Ovary (tissue), 9 donors: ENCODE results near the gene TESK2. TPM values are rescaled to one million over a fixed set of nuclear protein-coding genes. Genes with fewer than 3 reads are reported as not detected.
A peak's percentile ranks its signal among the peaks of the same experiment; 100 is the strongest.

ENCODE experiments used
- DNase-seq, 5 donors: peaks; one replicate each; pipeline ENCODE4 v3.0.0-alpha.2; 2019 to 2020
- H3K27ac ChIP-seq, 2 donors: fragments of 200-600 bp; one replicate each; pipeline versions ENCODE4 v1.5.1 to v1.8.0; 2019 to 2022
- H3K27me3 ChIP-seq: fragments of 200-600 bp; one replicate; pipeline ENCODE4 v1.8.0; 2022
- H3K36me3 ChIP-seq: fragments of 200-600 bp; sonication (generic); one replicate; pipeline ENCODE4 v1.5.1; 2019
- H3K4me1 ChIP-seq: one replicate; pipeline ENCODE4 v1.8.1; 2013; ENCODE audit warnings: mild to moderate bottlenecking, moderate library complexity; ENCODE audit not compliant: insufficient read depth
- H3K4me3 ChIP-seq: fragments of 200-600 bp; sonication (generic); one replicate; pipeline ENCODE4 v1.5.1; 2017
- H3K9me3 ChIP-seq, 2 donors: fragments of 200-600 bp in 1 of 2; sonication (generic) in 1 of 2; one replicate each; pipeline versions ENCODE4 v1.5.1 to v1.8.1; 2013 to 2019; ENCODE audit warnings: mild to moderate bottlenecking in 1 of 2, moderate library complexity in 1 of 2
- CTCF ChIP-seq, 3 donors: fragments of 450-650 bp in 2 of 3; fragments of 200-600 bp in 1 of 3; IDR thresholded peaks; one replicate each; pipeline versions ENCODE4 v1.5.1 to v1.8.0; 2016 to 2022; ENCODE audit warnings: antibody characterized with exemption in 3 of 3, mild to moderate bottlenecking in 1 of 3
- EP300 ChIP-seq: sonication (generic); formaldehyde crosslinking; IDR thresholded peaks from one replicate; pipeline ENCODE4 v1.6.1; 2017; ENCODE audit warnings: antibody characterized with exemption
- POLR2A ChIP-seq: fragments of 450-650 bp; IDR thresholded peaks from one replicate; pipeline ENCODE4 v1.6.1; 2017; ENCODE audit warnings: antibody characterized with exemption, mild to moderate bottlenecking, moderate library complexity
- WGBS, 3 donors: extraction: QIAGEN DNeasy Blood & Tissue Kit in 1 of 3; methylation state at CpG; one replicate each; pipeline versions ENCODE4 v1.1.5 to v1.1.7; 2013 to 2017; 5-methylcytosine and 5-hydroxymethylcytosine counted together
- intact Hi-C, 4 donors: fragments of 100-400 bp; cut with DNase I; formaldehyde crosslinking; loops; one replicate each; pipeline versions ENCODE4 v1.11.0 to v1.15.1; 2022 to 2023
- polyA plus RNA-seq, 2 donors: library from polyadenylated mRNA; stranded (reverse); fragments of 200-250 nt in 1 of 2; fragments of 350-450 nt in 1 of 2; fragmentation: Illumina TruSeq in 1 of 2; extraction: RNeasy Lipid Tissue Mini Kit (QIAGEN cat#74804) in 1 of 2; gene quantifications; one replicate each; pipeline ENCODE4 v1.2.3, GENCODE V29; 2013 to 2014
- total RNA-seq, 7 donors: library from RNA; depleted of rRNA in 2 of 7; stranded (reverse); fragments of >200 nt in 2 of 7; fragmentation: NEBNext Ultra II Directional in 3 of 7; extraction: Animal tissue kit (Norgen Biotek cat#: 25700) in 3 of 7; gene quantifications; one replicate each; pipeline versions ENCODE4 v1.1.0 to v1.2.4, GENCODE V29; 2016 to 2023
- donor health status: DM: no; HTN: no; CAD: no; lungs with moderate emphysema.
- donor health status: DM: no; HTN: no; CAD: no.
- donor health status: Bipolar disorder and iron deficiency.
- donor health status: DM: yes; HTN: yes; CAD: no.
- donor health status: DM: no; HTN: no; CAD: no.
- donor health status: DM: yes; HTN: yes; CAD: no.

The TESK2 gene
- total and polyA plus RNA-seq, 9 donors, result 6.7 to 12.5 (median 9.7) TPM

GRCh38 chr1:45344499-45344898 is 146.5 kb downstream of the TESK2 start:
- Histone ChIP-seq H3K9me3 (no peaks in the 10 kb centered on the region), H3K27ac (no peak overlapping the region), H3K27me3 (no peaks in the 10 kb centered on the region), H3K4me1 (peaks cover 19% of the 10 kb centered on the region), H3K4me3 (no peak overlapping the region), H3K36me3 (no peaks in the 10 kb centered on the region)
- DNase-seq, result no peak
- 94 to 100% (median 96%) methylated on average over 2 of the region's 2 CpGs for WGBS, 3 donors
- TF ChIP-seq EP300, result no peak
- TF ChIP-seq POLR2A, result no peak
- TF ChIP-seq CTCF (IDR thresholded peaks at IDR 0.05), result no peak
- intact Hi-C loops, result loop anchor here in 1 of 4 donors (10.0 kb wide), 1 partner anchor 240 kb away; the partner anchor contains the start of gene NASP

GRCh38 chr1:45340816-45341466 is 150.0 kb downstream of the TESK2 start:
- Histone ChIP-seq H3K36me3 (no peaks in the 10 kb centered on the region), H3K4me3 (peak overlapping the region; percentile 55), H3K4me1 (peaks cover 7% of the 10 kb centered on the region), H3K27ac (peak overlapping the region; percentile 77 to 89), H3K27me3 (no peaks in the 10 kb centered on the region), H3K9me3 (no peaks in the 10 kb centered on the region)
- no peak for DNase-seq
- intact Hi-C loops, result loop anchor here in 1 of 4 donors (10.0 kb wide), 1 partner anchor 244 kb away; the partner anchor contains the start of gene NASP
- TF ChIP-seq EP300 (no peak), POLR2A (no peak), CTCF (IDR thresholded peaks at IDR 0.05) (no peak)
- 17 to 25% (median 23%) methylated on average over 6 of the region's 6 CpGs for WGBS, 3 donors

- intact Hi-C loops, result loop anchor here in 1 of 4 donors (10.0 kb wide), 1 partner anchor 245 kb away; the partner anchor contains the start of gene NASP
- DNase-seq, result peak; percentile 89 to 95 (median 90)
- Histone ChIP-seq H3K27ac (peak within 1 kb of the TSS; percentile 77 to 89), H3K27me3 (no peaks in the 10 kb centered on the region), H3K9me3 (no peaks in the 10 kb centered on the region), H3K4me3 (peak within 1 kb of the TSS; percentile 55), H3K4me1 (peaks cover 7% of the 10 kb centered on the region), H3K36me3 (no peaks in the 10 kb centered on the region)
- TF ChIP-seq CTCF (IDR thresholded peaks at IDR 0.05) (peak in 1 of 3 donors; percentile 30), EP300 (no peak), POLR2A (peak; percentile 42)
- 0 to 1% (median 1%) methylated on average over 65 to 70 of the region's 70 CpGs for WGBS, 3 donors
Observed at GRCh38 chr1:45339789-45340558, 151.0 kb downstream of the TESK2 start, which contains the start of the genes MUTYH and TOE1. Gene MUTYH (minus strand): TSS chr1:45340440. CDS start chr1:45334505, 5,935 bp downstream. Gene TOE1 (plus strand): TSS chr1:45340170. CDS start chr1:45340253, 83 bp downstream.

- peaks cover 7% of the 10 kb centered on the region for H3K4me1 ChIP-seq
- H3K27ac ChIP-seq, result no peak overlapping the region
- intact Hi-C loops, result no loop called here
- no peak for DNase-seq
- no peaks in the 10 kb centered on the region for H3K27me3 ChIP-seq
- WGBS, 3 donors, result 84 to 91% (median 91%) methylated on average over 3 of the region's 3 CpGs
- no peaks in the 10 kb centered on the region for H3K36me3 ChIP-seq
- H3K4me3 ChIP-seq, result no peak overlapping the region
- no peaks in the 10 kb centered on the region for H3K9me3 ChIP-seq
- TF ChIP-seq POLR2A (no peak), CTCF (IDR thresholded peaks at IDR 0.05) (no peak), EP300 (no peak)
Observed at GRCh38 chr1:45337630-45338325, 153.2 kb downstream of the TESK2 start.
